Endodermal cell (in vitro differentiated cells): ENCODE results near the gene RBM28. TPM values are rescaled to one million over a fixed set of nuclear protein-coding genes. Genes with fewer than 3 reads are reported as not detected.

Experiments used
- DNase-seq: peaks from one replicate; pipeline ENCODE4 v3.0.0-alpha.2; 2017
- H3K27ac ChIP-seq: 2 replicates; pipeline ENCODE4 v1.5.1; 2013; ENCODE audit warnings: mild to moderate bottlenecking, low read depth, low read length, moderate library complexity
- H3K27me3 ChIP-seq: 2 replicates; pipeline ENCODE4 v1.6.1; 2013; ENCODE audit warnings: mild to moderate bottlenecking, low read length, moderate library complexity; ENCODE audit not compliant: insufficient read depth, control insufficient read depth, poor library complexity, severe bottlenecking
- H3K36me3 ChIP-seq: 2 replicates; pipeline ENCODE4 v1.7.0; 2013; ENCODE audit warnings: mild to moderate bottlenecking, low read length, moderate library complexity; ENCODE audit not compliant: control insufficient read depth, insufficient read depth
- H3K4me1 ChIP-seq: one replicate; pipeline ENCODE4 v1.7.0; 2013; ENCODE audit warnings: low read length; ENCODE audit not compliant: control insufficient read depth, insufficient read depth
- H3K4me3 ChIP-seq: 2 replicates; pipeline ENCODE4 v1.5.1; 2013; ENCODE audit warnings: mild to moderate bottlenecking, low read length, moderate library complexity
- H3K9ac ChIP-seq: 2 replicates; pipeline ENCODE4 v1.6.1; 2013; ENCODE audit warnings: mild to moderate bottlenecking, low read length, moderate library complexity; ENCODE audit not compliant: poor library complexity, severe bottlenecking; ENCODE audit errors: extremely low read depth
- H3K9me3 ChIP-seq: 2 replicates; pipeline ENCODE4 v1.6.1; 2013; ENCODE audit warnings: mild to moderate bottlenecking, low read length, moderate library complexity; ENCODE audit not compliant: control insufficient read depth
- H3K27ac Mint-ChIP-seq: 2 replicates; pipeline ENCODE4 v1.8.0; 2020; ENCODE audit warnings: mixed read lengths
- H3K27me3 Mint-ChIP-seq: 2 replicates; pipeline ENCODE4 v1.8.0; 2021; ENCODE audit warnings: mild to moderate bottlenecking, mixed read lengths; ENCODE audit not compliant: insufficient read depth
- H3K36me3 Mint-ChIP-seq: 2 replicates; pipeline ENCODE4 v1.8.0; 2020; ENCODE audit warnings: low read depth, mixed read lengths
- H3K4me1 Mint-ChIP-seq: 2 replicates; pipeline ENCODE4 v1.8.0; 2020; ENCODE audit warnings: mixed read lengths
- H3K4me3 Mint-ChIP-seq: 2 replicates; pipeline ENCODE4 v1.8.0; 2020; ENCODE audit warnings: mild to moderate bottlenecking, moderate library complexity, mixed read lengths
- H3K9me3 Mint-ChIP-seq: 2 replicates; pipeline ENCODE4 v1.8.0; 2020; ENCODE audit warnings: mild to moderate bottlenecking, mixed read lengths
- CTCF ChIP-seq: fragments of 200-600 bp; sonication (generic); conservative IDR thresholded peaks from 2 replicates; pipeline ENCODE4 v1.5.0; 2021; ENCODE audit warnings: antibody characterized with exemption, mild to moderate bottlenecking
- WGBS, 2 experiments: methylation state at CpG; one replicate each; pipeline versions ENCODE4 v1.1.5 to v1.1.7; 2013; ENCODE audit warnings: missing lambda C conversion rate in 2 of 2, mixed read lengths in 1 of 2; ENCODE audit not compliant: insufficient coverage in 1 of 2, insufficient read length in 1 of 2; 5-methylcytosine and 5-hydroxymethylcytosine counted together
- total RNA-seq, 2 donors: library from RNA; stranded (reverse); fragmentation: NEBNext Ultra II Directional in 1 of 2; extraction: Animal tissue kit (Norgen Biotek cat#: 25700) in 1 of 2; gene quantifications; 2 replicates in 1 of 2; 3 replicates in 1 of 2; pipeline ENCODE4 v1.2.1, GENCODE V29; 2021

RBM28 gene
- total RNA-seq, 2 donors from 2014 or later = 60.1 to 60.9 TPM

GRCh38 chr7:128307061-128307460 is 36.6 kb downstream of the RBM28 start:
- Mint-ChIP-seq H3K27ac (no peak overlapping the region), H3K4me3 (no peak overlapping the region), H3K9me3 (no peaks in the 10 kb centered on the region), H3K4me1 (no peaks in the 10 kb centered on the region), H3K36me3 (peaks cover 61% of the 10 kb centered on the region), H3K27me3 (no peaks in the 10 kb centered on the region)
- H3K36me3 ChIP-seq = peaks cover 73% of the 10 kb centered on the region
- H3K27me3 ChIP-seq = no peaks in the 10 kb centered on the region
- 63 to 93% methylated on average over 1 to 2 of the region's 2 CpGs for WGBS, 2 experiments
- H3K4me1 ChIP-seq = no peaks in the 10 kb centered on the region
- no peaks in the 10 kb centered on the region for H3K9me3 ChIP-seq
- H3K27ac ChIP-seq = no peak overlapping the region
- TF ChIP-seq CTCF = no peak
- no peak overlapping the region for H3K9ac ChIP-seq
- no peak overlapping the region for H3K4me3 ChIP-seq
- DNase-seq = no peak

GRCh38 chr7:128304212-128304611 is 39.5 kb downstream of the RBM28 start:
- peaks cover 13% of the 10 kb centered on the region for H3K4me1 Mint-ChIP-seq
- peaks cover 38% of the 10 kb centered on the region for H3K36me3 Mint-ChIP-seq
- no peaks in the 10 kb centered on the region for H3K9me3 Mint-ChIP-seq
- TF ChIP-seq CTCF = no peak
- DNase-seq = no peak
- Histone ChIP-seq H3K9me3 (no peaks in the 10 kb centered on the region), H3K4me3 (no peak overlapping the region), H3K9ac (no peak overlapping the region), H3K27me3 (no peaks in the 10 kb centered on the region), H3K27ac (no peak overlapping the region), H3K36me3 (peaks cover 46% of the 10 kb centered on the region), H3K4me1 (no peaks in the 10 kb centered on the region)
- WGBS, 2 experiments = 96% methylated on average over 1 of the region's 1 CpG; no CpG with 5 or more reads in 1 of the 2 experiments
- no peak overlapping the region for H3K27ac Mint-ChIP-seq
- no peak overlapping the region for H3K4me3 Mint-ChIP-seq
- no peaks in the 10 kb centered on the region for H3K27me3 Mint-ChIP-seq

- no peak overlapping the region for H3K27ac ChIP-seq
- H3K36me3 Mint-ChIP-seq = peaks cover 35% of the 10 kb centered on the region
- H3K4me3 Mint-ChIP-seq = no peak overlapping the region
- 92 to 100% methylated on average over 4 to 5 of the region's 5 CpGs for WGBS, 2 experiments
- H3K9ac ChIP-seq = no peak overlapping the region
- no peaks in the 10 kb centered on the region for H3K27me3 Mint-ChIP-seq
- peaks cover 19% of the 10 kb centered on the region for H3K4me1 Mint-ChIP-seq
- H3K4me3 ChIP-seq = no peak overlapping the region
- H3K4me1 ChIP-seq = no peaks in the 10 kb centered on the region
- no peak overlapping the region for H3K27ac Mint-ChIP-seq
- H3K27me3 ChIP-seq = no peaks in the 10 kb centered on the region
- no peaks in the 10 kb centered on the region for H3K9me3 ChIP-seq
- no peak for TF ChIP-seq CTCF
- H3K36me3 ChIP-seq = peaks cover 42% of the 10 kb centered on the region
- no peak for DNase-seq
- H3K9me3 Mint-ChIP-seq = no peaks in the 10 kb centered on the region
These were observed 40.1 kb downstream of the RBM28 start for GRCh38 chr7:128303643-128304042.
